GM21717 (cell line): ENCODE measurements around the gene ZNG1B.
"Not testable (repeated sequence)": the region's sequence is repeated elsewhere in the genome, so short reads cannot be mapped to it uniquely, and the experiment has no call there.

Experiments used
- ATAC-seq: cut with Tn5 transposase; IDR thresholded peaks from one replicate; pipeline ENCODE4 v1.9.1; 2021; ENCODE audit warnings: mild to moderate bottlenecking, moderate library complexity; ENCODE audit not compliant: unreplicated experiment

The ZNG1B gene

DNA sequence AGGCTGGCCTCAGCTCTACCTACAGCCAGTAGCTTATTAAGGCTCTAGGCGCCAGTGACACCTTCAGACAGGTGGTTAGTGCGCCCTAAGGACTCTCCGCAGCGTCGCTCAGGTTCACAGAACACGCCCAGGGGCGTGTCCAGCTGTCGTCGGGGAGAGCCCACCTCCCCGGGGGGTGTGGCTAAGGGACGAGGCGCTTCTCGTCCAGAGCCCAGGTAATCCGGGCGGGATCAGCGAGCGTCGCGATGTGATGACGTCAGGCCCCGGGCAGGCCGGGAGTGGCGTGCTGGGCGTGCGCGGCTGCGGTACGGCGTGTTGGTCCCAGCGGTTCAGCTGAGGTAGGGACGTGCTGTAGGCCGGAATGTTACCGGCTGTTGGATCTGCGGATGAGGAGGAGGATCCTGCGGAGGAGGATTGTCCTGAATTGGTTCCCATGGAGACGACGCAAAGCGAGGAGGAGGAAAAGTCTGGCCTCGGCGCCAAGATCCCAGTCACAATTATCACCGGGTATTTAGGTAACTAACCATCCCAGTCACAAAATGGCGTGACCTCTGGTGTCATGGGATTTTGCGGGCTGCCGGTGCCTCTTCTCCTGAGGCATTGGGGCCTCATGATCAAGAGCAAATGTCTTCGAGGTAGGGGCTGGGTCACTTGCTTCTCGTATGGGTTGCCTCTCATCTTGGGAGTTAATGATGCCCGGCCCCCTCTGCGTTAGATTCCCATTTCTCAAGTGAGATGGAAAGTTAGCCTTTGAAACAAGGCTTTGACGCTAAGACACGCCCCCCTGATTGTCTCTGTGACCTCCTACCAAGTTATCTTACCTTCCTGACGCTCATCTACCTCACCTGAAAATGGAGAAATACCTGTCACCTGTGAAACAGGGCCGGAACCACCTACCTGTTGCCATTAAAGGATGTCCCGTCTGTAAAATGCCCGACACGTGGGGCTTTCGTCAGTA lies at the start of gene ZNG1B:
Gene ZNG1B (plus strand): TSS at position 184 of the 958 bp plus-strand sequence. CDS start 178 bp downstream, at position 362.
- ATAC-seq = not testable (repeated sequence)

DNA sequence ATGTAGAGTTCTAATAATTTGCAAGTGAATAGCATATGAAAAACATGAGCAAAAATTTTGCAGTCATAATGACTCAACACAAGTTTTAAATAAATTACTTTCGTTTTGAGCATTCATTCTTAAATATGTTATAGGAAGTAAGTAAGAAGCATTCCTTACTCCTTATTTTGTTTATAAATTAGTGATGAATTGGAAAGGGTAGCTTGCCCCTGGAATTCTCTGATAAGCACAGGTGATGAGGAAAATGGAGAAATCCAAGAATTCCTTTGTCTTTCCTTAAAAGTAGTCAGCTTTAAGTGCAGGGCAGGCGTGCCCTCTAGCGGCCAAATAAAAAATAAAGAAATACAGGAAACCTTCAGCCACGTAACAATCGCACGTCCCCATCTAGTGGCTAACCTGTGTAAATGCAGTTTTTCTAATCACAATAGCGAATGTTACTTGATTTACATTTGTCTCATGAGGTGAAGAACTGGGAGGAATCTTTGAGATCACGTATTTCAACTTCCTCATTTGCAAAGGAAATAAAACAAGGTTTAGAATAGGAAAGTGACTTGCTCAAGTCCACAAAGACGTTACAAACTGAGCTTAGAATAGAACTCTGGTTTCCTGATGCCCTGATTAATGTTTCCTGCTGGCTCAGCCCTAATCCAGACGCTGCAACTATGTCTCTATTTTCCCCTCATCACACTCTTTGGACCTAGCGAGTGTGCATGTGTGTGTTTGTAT lies 47.2 kb upstream of the ZNG1B start:
- peak; percentile 84 for ATAC-seq

DNA sequence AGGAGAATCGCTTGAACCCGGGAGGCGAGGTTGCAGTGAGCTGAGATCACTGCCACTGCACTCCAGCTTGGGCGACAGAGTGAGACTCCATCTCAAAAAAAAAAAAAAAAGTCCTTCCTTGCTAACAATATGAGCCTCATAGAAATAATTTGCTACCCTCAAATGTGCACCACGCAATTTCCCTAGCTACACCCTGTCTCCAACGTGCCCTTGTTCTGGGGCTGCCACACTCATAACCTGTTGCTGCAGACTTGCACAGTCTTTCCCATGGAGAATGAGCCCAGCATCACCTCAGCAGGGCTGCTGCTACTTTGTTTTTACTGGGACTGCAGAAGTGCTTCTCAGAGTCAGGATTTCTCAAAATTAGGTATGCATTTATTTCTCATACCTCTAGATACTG lies 46.4 kb upstream of the ZNG1B start:
- no peak for ATAC-seq

DNA sequence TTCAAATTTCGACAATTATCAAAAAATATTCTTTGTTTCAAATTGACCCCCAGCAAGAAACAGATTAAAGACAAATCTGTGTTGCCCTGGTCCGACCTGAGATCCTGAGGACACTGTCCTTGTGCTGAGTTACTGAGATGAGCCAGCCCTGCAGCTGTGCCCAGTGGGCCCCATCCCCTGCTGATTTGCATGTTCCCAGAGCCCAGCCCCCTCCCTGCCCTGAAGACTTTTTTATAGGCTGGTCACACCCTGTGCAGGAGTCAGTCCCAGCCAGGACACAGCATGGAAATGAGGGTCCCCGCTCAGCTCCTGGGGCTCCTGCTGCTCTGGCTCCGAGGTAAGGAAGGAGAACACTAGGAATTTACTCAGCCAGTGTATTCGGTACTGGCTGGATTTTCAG lies 31.4 kb upstream of the ZNG1B start:
- no peak for ATAC-seq

DNA sequence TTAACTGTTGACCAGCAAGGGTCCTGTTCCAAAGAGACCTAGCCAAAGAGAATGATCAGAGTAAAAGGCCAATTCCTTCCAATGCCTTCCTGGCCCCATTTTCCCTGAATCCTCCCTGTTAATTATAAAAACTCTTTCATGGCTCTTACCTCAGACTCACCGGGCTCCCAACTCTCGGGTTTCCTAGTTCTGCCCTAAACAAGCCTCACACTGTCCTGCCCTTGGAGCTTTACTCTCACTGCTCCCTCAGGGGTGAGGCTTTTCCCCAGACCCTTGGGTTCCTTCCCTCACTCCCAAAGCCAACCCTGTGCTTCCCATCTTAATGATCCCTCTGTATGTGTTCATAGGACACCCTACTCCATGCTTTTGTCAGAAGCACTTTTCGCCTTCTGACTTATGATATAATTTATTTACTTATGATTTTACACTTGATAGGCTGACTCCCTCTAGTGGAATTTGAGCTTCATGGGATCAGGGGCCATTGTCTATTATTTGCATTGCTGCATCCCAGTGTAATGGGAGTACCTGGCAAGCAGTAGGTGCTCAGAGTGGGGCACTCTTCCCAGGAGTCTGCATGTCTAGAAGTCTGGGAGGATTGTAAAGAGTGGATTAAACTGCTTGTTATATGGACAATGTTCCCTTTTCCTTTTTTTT lies 29.9 kb upstream of the ZNG1B start:
- no peak for ATAC-seq

DNA sequence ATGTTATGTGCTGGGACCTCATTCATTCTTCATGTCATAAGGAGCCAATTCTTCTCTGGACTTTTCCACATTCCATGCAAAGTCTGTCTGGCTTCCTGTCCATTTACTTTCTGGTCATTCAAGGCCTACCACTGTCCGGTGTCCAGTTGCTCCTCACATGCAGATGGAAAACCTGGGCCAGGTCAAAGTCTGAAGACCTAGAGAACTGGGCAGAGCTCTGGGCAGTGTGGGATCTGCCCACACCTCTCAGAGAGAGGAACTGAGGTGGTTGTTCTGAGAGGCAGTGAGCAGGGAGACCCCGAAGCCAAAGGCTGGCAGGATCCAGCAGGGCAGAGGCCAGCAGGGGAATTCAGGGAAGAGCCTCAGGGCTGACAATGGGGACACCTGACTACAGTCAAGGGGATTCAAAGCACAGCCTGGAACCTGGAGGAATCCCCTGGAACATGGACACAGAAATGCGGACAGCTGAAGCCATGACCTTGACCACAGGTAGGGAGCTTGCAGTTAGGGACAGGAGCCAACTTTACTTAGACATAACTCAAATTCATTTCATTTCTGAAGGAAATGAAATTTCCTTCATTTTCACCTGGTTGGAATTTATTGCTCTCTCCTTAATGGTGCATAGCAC lies 25.7 kb upstream of the ZNG1B start:
- ATAC-seq = not testable (repeated sequence)

DNA sequence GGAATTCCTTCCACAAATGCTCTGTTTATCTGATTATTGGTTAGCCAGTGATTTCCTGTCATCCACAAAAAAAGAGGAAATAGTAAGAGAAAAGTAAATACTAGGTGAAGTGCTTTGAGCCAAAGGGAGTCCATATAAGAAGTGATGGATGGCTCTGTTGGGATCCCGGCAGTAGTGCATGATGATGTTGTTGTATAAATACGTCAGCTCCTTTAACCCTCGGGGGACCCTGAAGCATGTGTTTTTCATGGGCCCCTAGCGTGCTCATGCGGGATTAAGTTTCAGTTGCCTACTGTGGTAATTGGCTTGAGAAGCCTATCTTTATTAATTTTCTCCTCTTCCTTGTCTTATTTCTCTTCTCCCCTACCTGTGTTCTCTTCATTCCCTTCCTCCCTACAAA lies 24.7 kb upstream of the ZNG1B start:
- ATAC-seq = not testable (repeated sequence)

DNA sequence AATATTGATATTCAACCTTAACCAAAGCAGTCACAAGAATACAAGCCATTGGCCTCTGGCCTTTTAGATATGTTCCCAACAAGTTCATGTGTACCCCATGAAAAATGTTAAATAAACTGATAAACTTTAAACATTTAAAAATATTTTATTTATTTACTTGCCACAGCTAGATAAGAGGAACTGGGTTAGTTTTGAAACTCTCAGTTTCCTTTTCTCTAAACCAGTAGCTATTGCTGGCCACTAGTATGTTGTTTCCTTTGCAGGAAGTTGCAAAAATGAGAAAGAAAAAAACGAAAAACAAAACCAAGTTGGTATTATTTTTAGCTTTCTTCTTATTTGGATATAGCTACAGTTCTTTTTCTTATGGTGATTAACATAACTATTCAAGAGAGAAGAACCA lies 5.7 kb upstream of the ZNG1B start:
- not testable (repeated sequence) for ATAC-seq

DNA sequence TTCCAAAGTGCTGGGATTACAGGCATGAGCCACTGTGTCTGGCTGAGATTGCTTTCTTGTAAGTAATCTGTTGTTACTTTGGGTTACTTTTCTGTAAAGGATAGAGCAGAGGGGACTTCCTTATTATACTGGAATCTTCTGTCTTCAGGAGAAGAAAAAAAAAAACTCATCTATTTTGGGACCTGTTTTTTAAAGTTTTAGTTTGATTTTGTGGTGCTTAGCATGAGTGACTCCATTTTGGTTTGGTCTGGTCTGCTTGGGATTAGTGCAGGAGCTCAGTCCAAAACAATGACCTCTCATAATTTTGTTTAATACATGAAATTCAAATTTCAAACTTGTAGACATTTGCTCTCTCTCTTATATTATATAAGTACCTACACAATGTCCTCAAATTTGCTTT lies 4.0 kb upstream of the ZNG1B start:
- not testable (repeated sequence) for ATAC-seq

DNA sequence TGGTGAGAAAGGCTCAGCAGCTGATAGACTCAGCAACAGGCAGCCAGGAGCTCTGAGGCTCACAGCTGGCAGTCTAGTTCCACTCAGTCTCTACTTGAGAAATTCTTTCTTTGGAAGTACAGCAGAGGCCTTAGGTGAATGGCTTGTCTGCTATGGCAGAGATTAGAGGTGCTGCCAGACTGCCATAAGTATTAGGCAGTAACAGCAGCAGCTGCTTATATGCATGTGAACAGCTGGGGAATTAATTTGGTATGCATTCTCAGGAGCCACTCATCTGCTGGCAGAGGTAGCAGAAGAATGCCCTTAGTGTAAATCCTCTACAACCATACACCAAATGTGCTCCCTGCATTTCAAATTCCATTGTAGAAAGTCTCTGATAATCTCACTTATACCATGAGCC lies 28.3 kb downstream of the ZNG1B start:
- not testable (repeated sequence) for ATAC-seq

DNA sequence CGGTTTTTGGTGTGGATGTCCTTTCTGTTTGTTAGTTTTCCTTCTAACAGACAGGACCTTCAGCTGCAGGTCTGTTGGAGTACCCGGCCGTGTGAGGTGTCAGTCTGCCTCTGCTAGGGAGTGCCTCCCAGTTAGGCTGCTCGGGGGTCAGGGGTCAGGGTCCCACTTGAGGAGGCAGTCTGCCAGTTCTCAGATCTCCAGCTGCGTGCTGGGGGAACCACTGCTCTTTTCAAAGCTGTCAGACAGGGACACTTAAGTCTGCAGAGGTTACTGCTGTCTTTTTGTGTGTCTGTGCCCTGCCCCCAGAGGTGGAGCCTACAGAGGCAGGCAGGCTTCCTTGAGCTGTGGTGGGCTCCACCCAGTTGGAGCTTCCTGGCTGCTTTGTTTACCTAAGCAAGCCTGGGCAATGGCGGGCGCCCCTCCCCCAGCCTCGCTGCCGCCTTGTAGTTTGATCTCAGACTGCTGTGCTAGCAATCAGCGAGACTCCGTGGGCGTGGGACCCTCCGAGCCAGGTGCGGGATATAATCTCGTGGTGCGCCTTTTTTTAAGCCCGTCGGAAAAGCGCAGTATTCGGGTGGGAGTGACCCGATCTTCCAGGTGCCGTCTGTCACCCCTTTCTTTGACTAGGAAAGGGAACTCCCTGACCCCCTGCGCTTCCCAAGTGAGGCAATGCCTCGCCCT lies 39.3 kb downstream of the ZNG1B start:
- not testable (repeated sequence) for ATAC-seq

DNA sequence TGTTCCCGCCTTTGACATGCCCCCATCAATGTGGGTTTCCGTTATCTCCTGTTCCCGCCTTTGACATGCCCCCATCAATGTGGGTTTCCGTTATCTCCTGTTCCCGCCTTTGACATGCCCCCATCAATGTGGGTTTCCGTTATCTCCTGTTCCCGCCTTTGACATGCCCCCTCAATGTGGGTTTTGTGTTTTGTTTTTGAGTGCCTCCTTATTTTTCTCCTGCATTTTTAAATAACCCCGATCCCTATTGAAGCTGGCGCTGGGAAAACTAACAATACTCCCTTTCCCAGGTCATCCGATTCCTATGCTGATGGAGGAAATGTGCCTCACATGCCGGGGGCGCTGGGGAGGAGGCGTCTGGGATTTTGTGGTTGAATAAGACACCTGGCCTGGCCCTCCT lies 59.0 kb downstream of the ZNG1B start:
- ATAC-seq = not testable (repeated sequence)

DNA sequence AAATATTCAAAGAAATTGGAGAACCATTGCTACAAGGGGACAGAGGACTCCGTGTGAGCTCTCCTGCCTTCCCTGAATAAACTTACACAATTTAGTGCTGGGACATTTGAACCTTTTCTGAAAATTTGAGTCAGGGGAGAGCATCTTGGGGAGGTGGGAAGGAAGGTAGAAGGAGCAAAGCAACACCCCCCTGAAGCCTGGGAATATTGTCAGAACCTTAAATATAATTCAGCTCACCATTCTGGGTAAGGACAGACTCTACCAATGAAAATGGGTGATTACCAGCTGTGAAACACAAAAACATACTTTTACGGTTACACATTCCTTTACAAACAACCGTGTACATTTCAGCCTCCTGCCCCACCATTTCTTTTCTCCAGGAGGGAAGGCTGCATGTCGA lies 60.9 kb downstream of the ZNG1B start, which contains the start of gene FOXD4L1:
Gene FOXD4L1 (plus strand): TSS at position 301 of the 400 bp plus-strand sequence. CDS start 592 bp downstream, outside the sequence.
- ATAC-seq = not testable (repeated sequence)

DNA sequence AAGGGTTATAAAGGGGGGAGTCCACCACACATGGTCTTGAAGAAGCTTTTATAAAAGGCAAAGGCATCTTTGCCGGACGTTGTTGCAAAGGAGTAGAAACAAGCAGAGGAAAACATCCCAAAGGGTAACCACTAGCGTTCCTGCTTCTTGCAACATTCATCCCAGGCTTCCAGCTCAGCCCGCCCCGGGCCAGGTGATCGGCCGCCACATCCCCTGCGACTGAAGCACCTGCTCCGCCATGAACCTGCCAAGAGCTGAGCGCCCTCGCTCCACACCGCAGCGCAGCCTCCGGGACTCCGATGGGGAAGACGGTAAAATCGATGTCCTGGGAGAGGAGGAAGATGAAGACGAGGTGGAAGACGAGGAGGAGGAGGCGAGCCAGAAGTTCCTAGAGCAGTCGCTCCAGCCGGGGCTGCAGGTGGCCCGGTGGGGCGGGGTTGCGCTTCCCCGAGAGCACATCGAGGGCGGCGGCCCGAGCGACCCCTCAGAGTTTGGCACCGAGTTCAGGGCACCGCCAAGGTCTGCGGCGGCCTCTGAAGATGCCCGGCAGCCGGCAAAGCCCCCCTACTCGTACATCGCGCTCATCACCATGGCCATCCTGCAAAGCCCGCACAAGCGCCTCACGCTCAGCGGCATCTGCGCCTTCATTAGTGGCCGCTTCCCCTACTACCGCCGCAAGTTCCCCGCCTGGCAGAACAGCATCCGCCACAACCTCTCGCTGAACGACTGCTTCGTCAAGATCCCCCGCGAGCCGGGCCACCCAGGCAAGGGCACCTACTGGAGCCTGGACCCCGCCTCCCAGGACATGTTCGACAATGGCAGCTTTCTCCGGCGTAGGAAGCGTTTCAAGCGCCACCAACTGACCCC lies 61.8 kb downstream of the ZNG1B start:
- ATAC-seq = not testable (repeated sequence)

DNA sequence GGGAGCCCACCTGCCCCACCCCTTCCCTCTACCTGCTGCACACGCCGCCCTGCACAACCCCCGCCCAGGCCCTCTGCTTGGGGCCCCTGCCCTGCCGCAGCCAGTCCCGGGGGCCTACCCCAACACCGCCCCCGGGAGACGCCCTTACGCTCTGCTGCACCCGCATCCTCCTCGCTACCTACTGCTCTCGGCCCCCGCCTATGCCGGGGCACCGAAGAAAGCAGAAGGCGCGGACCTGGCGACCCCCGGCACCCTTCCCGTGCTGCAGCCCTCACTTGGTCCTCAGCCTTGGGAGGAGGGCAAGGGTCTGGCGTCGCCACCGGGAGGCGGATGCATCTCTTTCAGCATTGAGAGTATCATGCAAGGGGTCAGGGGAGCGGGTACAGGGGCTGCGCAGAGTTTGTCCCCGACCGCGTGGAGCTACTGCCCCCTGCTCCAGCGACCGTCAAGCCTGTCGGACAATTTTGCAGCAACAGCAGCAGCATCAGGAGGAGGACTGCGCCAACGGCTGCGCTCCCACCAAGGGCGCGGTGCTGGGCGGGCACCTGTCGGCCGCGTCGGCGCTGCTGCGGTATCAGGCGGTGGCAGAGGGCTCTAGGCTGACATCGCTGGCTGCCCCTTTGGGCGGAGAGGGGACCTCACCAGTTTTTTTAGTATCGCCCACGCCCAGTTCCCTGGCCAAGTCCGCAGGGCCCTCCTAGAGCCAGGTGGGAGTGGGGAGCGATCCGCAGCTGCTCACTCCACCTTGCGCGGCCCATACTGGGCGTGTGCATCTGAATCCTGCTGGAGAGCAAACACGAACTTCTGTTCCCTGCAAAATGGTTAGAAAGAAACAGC lies 62.6 kb downstream of the ZNG1B start:
- not testable (repeated sequence) for ATAC-seq

DNA sequence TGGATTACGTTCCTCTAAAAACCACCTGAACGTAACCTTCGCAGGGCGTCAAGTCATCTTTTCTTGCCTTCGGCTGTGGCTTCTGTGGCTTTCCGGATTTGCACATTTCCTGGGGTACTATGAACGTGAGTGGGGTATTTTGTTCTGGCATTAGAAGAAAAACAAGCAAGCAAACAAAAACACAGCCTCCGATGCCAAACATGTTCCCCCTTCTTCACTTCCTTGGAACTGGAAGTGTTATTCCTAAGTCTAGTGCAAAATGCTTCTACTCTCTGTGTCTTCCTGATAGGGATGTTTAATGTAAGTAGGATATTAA lies 63.2 kb downstream of the ZNG1B start:
- ATAC-seq = not testable (repeated sequence)

DNA sequence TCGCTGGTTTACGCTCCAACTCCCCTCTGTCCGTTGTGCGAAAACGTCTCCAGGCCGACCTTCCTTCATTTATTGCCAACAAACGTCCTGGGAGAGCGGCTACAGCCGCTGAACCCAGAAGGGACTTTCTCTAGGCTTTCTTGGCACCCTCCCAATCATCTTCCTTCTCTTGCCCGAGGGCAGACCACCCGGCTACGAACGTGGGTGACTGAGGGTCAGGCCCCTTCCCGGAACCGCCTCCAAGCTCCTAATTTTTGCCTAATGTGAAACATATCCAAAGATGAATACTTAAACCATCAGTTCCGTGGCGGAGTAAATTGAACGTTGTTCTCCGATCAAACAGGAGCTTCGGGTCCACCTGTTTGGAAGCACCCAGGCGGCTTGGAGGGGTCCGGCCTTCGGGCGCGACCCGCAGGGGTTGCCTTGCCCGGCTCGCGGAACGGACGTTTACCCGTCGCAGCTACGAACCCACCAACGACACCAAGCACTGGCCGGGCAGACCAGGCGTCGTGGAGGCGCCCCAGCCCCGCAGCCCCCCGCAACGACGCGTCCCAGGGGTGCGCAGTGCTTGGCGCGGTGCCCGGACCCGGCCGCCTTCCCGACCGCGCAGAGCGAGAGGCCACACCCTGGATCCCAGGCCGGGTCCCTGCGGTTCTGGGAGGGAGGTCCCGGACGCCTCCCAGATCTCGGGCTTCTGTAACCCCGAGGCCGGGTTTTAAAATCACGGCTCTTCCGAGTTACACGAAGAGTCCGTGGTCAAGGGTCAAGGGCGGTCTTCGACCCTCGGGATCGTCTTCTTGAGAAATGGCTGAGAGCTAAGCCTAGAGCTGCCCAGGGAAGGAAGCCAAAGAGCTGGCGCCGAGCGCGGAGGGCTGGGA lies 65.0 kb downstream of the ZNG1B start:
- ATAC-seq = peak; percentile 30
